GM19324 (cell line): ENCODE data around the gene TNP2.
"Not testable (repeated sequence)": the region's sequence is repeated elsewhere in the genome, so short reads cannot be mapped to it uniquely, and the experiment has no call there.

Experiments
- ATAC-seq: cut with Tn5 transposase; IDR thresholded peaks from one replicate; pipeline ENCODE4 v1.9.1; 2021; ENCODE audit warnings: mild to moderate bottlenecking, moderate library complexity; ENCODE audit not compliant: unreplicated experiment, low FRiP score

Gene TNP2

DNA sequence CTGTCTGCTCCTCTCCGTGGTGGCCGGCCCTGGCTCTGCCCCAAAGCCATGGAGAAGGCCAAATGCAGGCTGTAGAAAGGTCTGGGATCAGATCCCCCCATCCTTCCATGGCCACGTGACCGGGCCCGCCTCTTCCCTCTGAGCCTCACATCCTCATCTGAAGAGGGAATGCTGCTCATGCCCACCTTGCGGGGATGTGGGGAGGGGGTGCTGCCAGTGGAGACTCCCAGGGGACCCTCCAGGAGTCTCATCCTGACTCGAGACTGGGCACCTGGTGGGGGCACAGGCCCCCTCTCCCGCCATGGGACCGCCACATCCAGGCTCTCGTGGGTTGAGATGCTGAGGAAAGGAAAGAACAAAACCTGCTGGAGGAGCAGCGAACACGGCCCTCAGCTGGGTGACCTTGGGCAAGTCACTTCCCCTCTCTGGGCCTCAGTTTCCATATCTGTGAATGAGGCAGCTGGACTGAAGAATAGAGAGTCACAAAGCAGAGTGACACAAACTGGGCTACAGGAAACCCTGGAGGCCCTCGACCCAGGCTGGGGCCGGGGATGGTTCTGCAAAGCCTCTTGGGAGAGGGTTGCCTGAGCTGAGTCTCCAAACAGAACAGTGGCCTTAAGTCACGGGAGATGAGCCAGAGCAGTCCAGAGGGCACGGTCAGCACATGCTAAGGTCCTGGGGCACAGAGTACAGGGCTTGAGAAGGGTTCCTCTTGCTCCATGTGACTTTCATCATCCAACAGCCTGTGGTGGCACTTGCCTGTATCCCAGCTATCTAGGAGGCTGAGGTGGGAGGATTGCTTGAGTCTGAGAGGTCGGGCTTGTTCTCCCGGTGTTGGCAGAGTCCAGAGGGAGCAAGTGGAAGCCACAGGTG, 43.2 kb downstream of the TNP2 start:
- no peak for ATAC-seq

DNA sequence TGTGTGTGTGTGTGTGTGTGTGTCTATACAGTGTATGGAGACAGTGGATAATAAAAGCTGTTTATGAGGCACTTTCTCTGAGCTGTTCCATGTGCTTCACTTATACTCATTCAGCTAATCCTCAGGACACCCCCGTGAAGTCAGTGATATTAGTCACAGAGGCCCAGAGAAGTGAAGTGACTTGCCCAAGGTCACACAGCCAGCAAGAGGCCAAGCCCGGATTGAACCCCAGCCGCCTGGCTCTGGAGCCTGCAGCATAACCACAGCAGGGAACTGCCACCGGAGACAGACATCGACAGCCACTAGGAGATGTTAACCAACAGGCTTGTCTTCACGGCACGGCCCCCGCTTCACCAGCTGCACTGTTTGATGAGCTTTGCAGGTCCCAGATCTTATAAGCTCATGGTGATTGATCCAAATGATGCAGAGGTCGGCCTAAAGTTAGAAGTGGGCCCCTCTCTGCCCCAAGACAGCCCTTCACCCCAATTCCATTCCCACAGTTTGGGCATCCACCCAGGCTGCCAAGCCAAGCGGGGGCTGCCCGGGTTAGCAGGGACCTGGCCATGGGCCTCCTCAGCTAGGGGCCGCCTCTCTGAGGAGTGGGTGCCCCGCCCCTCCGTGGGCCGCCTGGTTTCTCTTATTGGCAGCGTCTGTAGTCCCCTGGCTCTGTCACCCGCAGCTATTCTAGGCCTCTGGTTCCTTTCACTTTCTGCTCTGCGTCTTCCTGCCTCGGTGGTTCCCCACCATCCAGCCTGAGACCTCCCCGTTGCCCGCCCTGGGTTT, 44.0 kb downstream of the TNP2 start:
- peak; percentile 67 for ATAC-seq

GRCh38 chr16:11224096-11224893, 44.8 kb downstream of the TNP2 start:
- no peak for ATAC-seq

- ATAC-seq = not testable (repeated sequence)
Measured at GRCh38 chr16:11220507-11220906, 48.6 kb downstream of the TNP2 start.

- ATAC-seq = no peak
Measured at GRCh38 chr16:11219178-11219577, 49.9 kb downstream of the TNP2 start.

- ATAC-seq = no peak
Measured at GRCh38 chr16:11218604-11218962, 50.5 kb downstream of the TNP2 start.
